HL-60/S4 treated with retinoic acid at 250 ng/mL for 4 days and 3 days (cell line): ENCODE results near the gene PAX2.

ENCODE experiments used
- in situ Hi-C: fragments of 300-500 bp; cut with MboI; formaldehyde crosslinking; loops from 2 replicates; pipeline ENCODE4 v1.7.0; 2022; ENCODE audit warnings: low sequenced_read_pairs

PAX2 gene

DNA sequence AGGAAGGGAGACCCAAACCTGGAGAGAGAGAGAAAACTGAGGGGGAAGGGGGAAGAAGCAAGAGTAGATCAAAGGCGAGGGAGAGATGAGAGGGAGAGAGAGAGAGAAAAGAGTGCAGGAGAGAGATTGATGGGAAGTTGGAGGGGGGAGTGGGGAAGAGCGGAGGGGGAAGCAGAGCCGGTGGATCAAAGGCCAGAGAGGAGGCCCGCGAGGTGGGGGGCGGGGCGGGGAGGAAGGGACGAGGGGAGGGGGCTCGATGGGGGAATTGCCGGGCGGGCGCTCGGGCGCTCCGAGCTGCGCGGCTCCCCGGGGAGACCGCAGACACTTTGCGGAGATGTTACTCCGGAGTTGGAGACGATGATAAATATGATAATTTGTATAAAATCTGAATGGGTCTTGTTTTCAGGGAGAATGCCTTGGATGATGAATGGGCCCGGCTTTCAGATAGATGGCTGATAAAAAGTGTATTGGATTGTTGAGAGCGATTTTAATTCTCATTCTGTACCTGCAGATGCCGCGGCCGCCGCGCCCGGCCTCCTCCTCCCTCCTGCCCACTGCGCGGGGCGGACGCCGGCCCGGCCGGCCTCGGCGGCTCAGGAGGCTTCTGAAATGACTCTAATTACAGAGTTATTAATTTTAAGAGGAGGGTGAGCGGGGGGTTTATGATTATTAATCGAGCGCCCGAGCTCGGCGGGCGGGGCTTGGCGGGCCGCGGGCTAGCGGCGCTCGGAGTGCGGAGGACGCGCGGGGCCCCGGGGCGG lies 21.4 kb upstream of the PAX2 start:
- in situ Hi-C loops = no loop called here

DNA sequence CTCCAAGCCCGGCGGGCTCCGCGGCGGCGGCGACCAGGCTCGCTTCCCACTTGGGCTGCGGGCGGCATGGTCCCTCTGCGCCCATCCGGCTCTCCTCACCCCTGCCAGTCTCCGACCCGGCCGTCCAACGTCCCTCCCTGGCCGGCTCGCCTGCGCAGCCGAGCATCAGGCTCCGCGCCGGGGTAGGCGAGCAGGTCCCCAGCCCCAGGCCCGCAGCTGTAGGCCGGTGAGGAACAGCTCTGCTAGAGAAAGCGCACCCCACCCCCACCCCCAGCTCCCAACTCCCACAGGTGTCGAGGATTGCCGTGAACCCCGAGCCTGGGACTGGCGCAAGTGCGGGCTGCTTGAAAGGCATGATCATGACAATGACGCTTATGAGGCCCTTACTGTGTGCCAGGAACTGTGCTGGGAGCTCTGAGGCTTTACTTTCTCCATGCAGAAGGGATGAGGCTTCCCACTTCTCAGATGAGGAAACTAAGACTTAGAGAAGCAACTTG lies 20.8 kb upstream of the PAX2 start:
- in situ Hi-C loops = loop anchor here (25.0 kb wide), 1 partner anchor 162 kb away; no protein-coding TSS in a partner anchor

DNA sequence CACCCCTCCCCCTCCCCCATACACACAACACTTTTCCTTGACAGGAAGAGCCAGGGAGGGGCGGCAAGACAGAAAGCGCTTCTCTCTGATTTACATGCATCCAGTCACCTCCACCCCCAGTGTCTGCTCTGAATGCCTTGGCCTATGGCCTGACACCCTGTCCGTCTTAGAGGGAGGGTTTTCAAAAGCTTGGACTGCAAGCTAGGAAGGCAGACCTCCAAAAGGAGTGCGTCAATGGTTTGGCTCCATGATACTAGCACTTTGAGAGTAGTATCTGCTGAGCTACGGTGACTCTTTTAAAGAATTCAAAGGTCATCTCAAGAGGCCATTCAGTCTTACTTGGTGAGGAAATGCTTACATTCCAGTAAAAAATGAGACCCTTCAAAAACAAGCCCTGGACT lies 20.3 kb upstream of the PAX2 start:
- in situ Hi-C loops = loop anchor here (25.0 kb wide), 1 partner anchor 163 kb away; no protein-coding TSS in a partner anchor

DNA sequence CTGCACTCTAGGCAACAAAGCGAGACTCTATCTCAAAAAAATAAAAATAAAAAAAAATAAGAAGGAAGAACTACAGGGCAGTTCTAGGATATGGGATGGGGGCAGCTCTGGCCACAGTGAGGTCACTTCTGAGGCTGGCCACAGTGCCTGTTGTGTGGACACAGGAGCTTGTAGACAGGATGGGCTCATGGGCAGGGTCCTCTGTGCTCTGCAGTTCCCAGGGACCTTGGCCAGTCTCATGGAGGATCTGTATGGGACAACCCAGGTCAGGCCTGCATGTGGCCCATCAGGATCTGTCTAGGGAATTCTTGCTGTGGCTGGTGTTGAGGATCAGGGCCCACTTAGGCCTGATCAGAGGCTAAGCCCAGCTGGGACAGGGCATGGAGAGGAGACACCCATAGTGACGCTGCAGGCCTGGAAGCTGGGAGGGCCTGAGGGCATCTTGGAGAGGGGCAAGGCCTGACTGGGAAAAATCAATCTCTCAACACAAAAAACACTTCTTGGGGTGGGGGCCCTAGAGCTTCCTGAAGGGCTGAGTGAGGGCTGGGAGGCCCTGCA lies 19.4 kb upstream of the PAX2 start:
- in situ Hi-C loops = loop anchor here (25.0 kb wide), 1 partner anchor 164 kb away; no protein-coding TSS in a partner anchor

DNA sequence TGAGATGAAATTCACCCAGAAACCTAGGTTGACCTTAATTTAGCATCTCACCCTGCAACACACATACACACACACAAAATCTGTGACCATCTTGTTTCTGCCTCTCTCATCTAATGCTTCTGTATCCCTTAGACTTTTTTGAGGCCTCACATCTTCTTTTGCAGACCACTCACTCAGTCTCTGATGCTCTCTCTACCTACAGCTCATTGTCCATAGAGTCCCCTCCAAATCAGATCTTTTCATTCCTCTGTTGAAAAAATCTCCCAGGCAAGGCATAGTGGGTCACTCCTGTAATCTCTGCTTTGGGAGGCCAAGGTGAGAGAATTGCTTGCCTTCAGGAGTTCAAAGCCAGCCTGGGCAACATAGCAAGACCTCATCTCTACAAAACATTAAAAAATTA lies 17.6 kb upstream of the PAX2 start:
- in situ Hi-C loops = loop anchor here (25.0 kb wide), 1 partner anchor 166 kb away; no protein-coding TSS in a partner anchor

DNA sequence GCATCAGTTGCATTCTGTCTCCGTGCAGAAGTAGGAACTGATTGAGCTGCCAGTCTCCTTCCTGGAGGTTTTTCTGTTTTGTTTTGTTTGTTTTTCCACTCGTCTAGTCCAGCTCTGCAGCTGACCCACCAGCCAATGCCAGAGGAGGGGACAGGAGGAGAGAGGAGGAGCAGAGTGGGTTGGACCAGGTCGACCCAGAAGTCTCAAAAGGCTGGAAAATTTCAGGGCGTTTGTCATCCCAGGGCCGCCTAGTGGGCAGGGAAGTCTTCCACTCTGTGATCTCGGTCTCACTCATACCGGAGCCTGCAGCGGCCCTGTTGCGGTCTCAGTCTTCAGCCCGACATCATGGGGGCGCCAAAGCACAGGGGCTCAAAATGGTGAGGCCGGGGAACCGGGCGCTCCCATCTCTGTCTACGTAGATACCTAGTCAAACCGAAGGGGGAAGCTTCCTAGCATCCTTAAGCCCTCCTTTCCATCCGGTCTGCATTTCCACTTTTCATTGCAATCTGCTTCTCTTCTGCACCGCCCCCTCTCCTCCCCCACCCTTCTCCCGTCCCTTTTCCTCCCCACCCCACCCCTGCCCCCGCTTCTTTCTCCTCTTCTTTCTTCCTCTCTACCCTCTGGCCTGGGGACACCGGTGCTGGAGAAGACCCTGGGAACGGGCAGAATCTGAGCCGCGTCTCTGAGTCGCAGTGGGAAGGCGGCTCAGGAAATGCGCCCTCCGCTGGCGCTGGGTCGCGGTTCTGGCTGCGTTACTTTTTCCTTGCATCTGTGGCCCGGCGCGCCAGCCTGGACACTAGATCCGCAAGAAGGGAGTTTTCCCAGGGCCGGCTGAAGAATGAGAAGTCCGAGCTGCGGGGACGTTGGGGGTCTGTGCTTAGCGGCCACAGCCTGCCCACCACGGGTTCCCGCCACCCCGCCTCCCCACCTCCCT lies 16.2 kb upstream of the PAX2 start:
- in situ Hi-C loops = loop anchor here (25.0 kb wide), 1 partner anchor 167 kb away; no protein-coding TSS in a partner anchor

DNA sequence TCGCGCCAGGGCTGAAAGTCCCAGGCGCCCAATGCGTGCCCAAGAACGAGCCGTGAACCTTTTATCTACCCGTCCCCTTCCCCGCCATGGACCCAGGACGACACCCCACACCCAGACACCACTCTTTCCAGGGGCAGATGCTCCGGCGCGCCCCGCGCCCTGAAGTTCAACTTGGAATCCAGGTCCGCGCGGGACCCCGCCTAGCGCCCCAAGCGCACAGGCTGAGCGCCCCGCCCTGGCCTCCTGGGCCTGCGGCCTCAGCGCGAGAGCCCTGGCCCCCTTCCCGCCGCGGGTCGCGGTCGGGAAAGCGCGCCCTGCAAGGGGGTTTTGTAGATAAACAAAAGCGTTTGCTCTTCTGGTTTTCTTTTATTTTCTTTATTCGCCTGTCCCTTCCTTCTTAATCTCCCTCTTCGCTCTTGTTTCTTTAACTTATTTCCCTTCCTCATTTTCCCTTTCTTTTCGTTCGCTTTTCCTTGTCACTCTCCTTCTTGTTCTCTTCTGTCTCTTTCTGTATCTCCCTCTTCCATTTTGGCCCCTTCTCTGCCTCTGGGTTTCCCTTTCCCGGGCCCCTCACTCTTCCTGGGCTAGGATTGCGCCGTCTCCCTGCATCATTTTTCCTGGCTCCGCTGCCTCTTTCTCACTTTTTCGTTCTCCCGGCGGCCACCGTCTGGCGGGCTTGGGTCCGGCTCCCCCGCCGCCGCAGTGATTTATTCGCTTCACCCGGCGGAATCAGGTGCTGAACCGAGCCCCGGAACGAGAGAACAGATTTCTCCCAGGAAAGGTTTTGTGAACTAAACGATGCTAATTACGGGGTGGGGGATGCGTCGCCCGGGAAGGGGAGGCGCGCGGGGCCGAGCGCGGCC lies 15.3 kb upstream of the PAX2 start:
- in situ Hi-C loops = loop anchor here (25.0 kb wide), 1 partner anchor 168 kb away; no protein-coding TSS in a partner anchor

DNA sequence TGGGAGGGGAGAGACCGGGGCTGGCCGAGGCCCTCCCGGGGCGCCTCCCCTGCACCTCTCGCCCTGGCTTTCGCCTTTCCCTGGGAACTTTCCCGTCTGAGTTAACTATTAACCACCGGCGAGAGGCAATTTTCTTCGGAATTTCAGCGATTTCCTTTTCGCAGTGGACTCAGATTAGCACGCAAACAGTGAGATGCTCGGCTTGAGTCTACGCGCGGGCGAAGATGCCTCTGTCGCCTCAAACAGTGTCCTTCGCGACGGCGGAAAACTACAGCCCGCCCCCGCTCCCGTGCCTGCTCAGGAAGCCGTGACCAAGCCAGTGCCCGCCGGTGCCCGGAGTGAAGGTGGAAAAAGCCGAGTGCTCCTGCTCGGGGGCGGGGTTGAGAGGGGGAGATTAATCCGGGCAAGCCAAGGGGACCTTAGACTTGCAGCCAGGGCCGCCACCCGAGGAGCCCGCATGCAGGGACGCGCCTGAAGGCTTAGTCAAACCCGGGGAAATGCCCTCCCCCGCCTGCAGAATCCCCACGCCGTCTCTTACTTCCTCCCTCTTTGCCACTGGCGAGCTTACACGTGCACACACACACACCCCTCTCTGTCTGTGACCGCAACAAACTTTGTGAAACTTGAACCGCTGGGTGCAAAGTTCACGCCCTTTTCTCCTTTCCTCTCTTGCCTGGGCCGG lies 14.5 kb upstream of the PAX2 start:
- in situ Hi-C loops = loop anchor here (25.0 kb wide), 1 partner anchor 169 kb away; no protein-coding TSS in a partner anchor

DNA sequence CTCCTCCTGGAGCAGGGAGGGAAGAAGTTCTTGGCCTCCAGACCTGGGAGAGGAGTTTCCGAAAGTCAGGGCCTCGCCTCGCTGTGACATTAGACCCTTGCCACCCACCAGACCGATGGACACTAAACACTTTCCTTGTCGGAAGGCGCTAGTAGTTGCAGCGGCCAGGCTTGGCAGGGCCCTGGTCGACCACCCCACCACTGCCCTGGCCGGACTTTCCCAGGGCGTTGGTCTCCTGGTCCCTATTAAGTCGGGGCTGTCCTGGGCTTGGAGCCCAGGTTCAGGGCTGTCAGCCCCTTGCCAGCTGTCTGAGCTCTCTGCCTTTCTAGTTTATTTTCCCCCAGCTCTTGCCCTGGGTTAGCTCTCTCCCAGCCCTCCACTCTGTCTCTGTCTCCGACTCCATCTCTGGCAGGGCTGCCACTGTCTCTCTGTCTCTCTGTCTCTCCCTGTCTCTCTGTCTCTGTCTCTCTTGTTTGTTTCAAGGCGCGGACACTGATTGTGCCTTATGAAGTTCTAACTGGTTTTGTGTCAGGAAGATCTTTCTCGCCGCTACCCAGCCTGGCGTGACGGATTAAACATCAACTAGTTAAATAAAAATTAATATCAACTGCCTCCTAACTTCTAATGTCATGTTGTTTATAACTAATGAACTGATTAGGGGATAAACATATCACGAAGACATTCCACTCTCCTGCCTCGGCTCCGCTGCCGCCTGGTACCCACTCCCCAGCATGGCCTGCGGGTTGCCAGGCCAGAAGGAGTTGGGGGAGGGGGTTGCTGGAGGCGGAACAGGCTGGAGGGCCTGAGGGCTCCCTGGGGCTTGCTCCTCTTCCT lies 13.8 kb upstream of the PAX2 start:
- in situ Hi-C loops = loop anchor here (25.0 kb wide), 1 partner anchor 169 kb away; no protein-coding TSS in a partner anchor

DNA sequence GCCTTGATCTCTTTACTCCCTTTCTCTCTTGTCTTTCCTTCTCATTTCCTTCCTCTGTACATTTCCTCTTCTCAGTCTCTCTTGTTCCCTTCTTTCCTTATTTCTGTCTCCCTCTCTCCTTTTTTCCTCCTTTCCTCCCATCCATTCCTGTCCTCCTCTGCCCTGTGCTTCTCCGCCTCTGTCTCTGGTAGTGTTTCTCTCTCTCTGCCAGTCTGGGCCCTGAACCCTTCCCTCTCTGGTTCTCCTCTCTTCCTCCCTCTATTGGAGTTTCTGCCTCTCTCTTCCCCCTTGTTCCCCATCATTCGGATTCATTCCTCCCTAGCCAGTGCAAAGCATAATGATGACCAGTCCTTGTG lies 13.2 kb upstream of the PAX2 start:
- in situ Hi-C loops = loop anchor here (25.0 kb wide), 1 partner anchor 170 kb away; no protein-coding TSS in a partner anchor

DNA sequence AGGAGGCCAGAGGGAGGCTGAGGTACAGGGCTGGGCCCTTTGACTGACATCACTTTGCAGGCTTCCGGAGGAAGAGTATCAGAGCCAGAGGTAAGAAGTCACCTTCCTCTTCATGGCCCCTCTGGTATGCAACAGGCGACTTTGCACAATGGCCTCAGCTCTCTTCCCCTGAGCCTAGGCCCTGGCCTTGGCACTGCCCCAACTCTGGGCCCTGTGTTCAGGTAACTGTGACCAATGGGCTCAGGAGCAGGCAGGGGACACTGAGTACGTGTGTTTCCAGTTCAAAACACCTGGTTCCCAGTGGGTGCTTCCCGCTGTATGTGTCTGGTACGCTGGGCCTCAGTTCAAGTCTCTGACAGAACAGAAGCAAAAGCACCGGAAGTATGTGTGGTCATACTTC lies 12.1 kb upstream of the PAX2 start:
- in situ Hi-C loops = loop anchor here (25.0 kb wide), 1 partner anchor 171 kb away; no protein-coding TSS in a partner anchor

DNA sequence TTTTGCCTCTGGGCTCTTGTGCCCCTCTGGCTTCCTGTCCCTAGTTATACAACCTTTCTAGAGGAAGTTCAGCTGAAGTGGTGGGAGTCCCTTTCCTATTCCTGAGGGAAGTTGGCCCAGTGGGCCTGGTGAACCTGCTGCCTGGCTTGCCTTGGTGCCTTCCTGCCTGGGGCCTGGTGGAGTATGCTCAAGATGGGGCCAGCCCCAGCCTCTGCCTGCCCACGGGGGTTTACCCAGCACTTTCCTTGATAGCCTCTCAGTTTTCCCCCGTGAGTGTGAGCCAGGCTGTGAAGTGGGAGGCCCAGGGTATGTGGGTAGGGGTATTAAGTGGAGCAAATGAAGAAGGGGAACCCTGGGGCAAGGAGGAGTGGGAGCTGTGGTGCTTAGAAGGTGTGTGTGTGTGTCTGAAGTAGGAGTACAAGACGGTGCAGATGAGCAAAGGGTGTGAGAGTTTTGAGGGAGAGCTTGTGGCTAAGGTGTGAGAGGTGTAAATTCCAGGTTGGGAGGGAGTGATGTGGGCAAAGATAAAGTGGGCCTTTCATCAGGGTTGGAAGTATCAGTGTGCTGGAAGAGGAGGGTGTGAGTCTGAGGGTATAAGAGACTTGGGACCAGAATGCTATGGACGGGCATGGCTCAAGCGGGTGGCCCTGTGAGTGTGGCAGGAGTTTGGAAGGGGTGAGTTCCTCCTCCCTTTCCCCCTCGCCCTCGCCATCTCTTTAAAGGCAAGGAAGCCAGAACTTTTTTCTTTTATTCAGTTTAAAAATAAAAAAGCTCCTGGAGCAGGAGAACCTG lies 10.9 kb upstream of the PAX2 start:
- in situ Hi-C loops = loop anchor here (25.0 kb wide), 1 partner anchor 172 kb away; no protein-coding TSS in a partner anchor

DNA sequence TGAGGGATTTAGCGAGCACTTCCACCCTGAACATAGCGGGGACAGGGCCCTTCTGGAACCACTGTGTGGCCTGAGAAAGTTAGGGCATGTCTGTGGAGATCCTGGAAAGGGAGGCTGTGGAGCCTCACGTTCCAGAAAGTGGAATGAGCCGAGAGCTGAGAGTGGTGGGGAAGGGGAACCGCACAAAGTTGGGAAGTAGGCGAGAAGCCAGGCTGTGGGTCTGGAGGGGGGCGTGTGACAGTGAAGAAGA lies 10.4 kb upstream of the PAX2 start:
- in situ Hi-C loops = loop anchor here (25.0 kb wide), 1 partner anchor 173 kb away; no protein-coding TSS in a partner anchor

DNA sequence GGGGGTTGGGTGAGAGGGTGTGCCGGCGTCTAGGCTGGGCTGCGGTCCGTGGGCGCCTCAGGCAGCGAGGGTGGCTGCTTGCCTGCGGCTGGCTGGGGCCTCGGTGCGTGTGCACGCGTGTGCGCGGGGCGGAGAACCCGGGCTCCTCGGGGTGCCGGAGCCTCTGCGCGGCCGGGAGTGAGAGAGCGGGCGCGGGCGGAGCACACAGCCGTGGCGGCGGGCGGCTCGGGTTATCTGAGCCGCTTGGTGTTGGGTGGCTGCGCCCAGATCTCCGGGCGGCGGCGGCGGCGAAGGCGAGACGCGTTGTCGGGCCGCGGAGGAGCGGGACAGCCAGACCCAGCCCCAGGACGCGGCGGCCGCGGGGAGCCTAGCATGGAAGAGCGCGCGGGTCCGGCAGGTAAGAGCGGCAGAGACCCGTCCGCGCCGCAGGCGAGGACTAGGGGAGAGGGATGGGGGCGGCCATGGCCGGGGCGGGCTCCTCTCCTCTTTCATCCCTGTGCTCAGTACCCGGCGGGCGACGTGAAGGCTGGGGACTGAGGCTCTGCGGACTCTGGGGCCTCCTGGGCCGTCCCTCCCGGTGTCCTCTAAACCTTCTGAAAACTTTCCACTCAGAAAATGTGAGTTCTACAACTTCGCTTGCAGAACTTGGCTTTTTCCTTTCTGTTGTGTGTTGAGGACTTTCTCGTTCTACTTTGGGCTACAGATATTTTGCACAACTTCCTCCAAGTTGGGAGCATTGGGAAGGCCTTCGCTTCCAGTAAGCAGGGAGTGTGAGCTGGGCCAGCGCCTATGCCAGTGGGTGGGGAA lies 9.8 kb upstream of the PAX2 start:
- in situ Hi-C loops = loop anchor here (25.0 kb wide), 1 partner anchor 173 kb away; no protein-coding TSS in a partner anchor

DNA sequence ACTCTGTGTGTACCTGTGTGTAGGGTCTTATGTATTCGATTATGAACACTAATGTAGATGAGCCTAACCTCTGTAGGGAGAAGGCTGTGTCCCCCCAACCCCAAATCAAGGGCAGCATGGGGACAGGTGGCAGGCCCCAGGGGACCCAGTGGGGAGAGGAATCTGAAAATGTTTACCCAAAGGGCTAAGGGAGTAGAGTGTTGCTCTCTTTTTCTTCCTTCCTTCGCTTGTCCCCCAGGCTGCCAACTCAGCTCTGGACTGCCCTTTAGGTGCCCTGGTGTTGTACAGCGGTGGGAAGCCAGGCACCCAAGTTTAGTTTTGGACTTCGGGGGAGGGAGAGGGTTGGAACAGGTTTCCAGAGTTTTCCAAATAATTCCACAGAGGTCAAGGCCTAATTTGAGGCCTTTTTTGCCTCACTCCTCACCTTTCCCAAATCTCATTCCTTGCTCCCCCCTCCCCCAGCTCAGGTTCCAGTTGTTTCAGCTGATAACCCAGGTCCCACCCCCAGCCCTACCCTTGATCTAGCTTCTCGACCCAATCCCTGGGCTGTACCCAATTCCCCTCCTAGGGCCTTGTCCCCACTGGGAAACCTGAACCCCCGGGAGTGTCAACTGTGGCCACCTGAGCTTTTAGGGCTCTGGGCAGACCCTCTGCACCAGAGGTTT lies 9.1 kb upstream of the PAX2 start:
- in situ Hi-C loops = loop anchor here (25.0 kb wide), 1 partner anchor 174 kb away; no protein-coding TSS in a partner anchor

DNA sequence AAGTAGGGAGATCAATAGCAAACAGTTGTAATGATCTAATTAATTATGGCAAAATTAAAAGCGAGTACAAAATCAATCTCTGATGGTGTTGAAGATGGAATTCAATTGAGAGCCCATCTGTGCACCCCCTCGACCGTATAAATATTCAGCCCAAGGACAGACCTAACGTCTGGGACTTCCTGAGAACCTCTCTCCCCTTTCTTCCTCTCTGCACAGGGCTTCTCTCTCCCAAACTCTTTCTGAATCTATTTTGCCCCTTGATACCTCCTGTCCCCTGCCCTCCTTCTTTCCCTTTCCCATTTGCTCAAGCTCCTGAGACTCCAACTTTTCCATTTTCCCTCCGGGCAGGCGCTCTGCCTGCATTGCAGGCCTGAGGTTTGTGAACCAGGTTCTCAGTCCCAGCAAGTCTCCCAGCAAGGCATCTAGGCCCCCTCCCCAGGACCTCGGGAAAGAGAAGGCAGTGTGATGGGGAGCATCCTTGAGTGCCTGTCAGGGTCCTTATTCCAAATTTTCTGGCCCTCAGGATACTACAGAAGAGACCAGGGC lies 8.5 kb upstream of the PAX2 start:
- in situ Hi-C loops = loop anchor here (25.0 kb wide), 1 partner anchor 175 kb away; no protein-coding TSS in a partner anchor
